Mammary epithelial cell (primary cell): ENCODE data around the gene KRT3.

Experiments used
- CTCF ChIP-seq, 2 donors: IDR thresholded peaks in 1 of 2; conservative IDR thresholded peaks in 1 of 2; 2 replicates each; pipeline ENCODE4 v1.5.1; 2011 to 2012; ENCODE audit warnings: inconsistent platforms in 2 of 2, low read length in 2 of 2, mild to moderate bottlenecking in 2 of 2, control low read depth in 1 of 2, low read depth in 1 of 2; ENCODE audit not compliant: insufficient read depth in 1 of 2; ENCODE audit errors: extremely low read depth in 1 of 2
- EZH2 ChIP-seq: IDR thresholded peaks from 2 replicates; pipeline ENCODE4 v1.6.1; 2012; ENCODE audit warnings: low read length, inconsistent platforms, borderline replicate concordance

GRCh38 chr12:52838609-52839435 lies 42.9 kb upstream of the KRT3 start:
- TF ChIP-seq CTCF (conservative IDR thresholded peaks at IDR 0.05 in 1 of 2, IDR thresholded peaks at IDR 0.05 in 1 of 2; ENCODE audit: extremely low read depth in 1 of 2, insufficient read depth in 1 of 2, low read depth in 1 of 2, low read length in 2 of 2) = no peak
- TF ChIP-seq EZH2 = no peak
